ENCODE data around the gene TMEM45B. TPM values are rescaled to one million over a fixed set of nuclear protein-coding genes. Genes with fewer than 3 reads are reported as not detected.

The TMEM45B gene
- total and polyA plus RNA-seq, 2 of the 13 experiments (the other 11 are each of a cell fraction or from before 2014, with no cell fraction given), result 29.1 to 181 TPM

DNA sequence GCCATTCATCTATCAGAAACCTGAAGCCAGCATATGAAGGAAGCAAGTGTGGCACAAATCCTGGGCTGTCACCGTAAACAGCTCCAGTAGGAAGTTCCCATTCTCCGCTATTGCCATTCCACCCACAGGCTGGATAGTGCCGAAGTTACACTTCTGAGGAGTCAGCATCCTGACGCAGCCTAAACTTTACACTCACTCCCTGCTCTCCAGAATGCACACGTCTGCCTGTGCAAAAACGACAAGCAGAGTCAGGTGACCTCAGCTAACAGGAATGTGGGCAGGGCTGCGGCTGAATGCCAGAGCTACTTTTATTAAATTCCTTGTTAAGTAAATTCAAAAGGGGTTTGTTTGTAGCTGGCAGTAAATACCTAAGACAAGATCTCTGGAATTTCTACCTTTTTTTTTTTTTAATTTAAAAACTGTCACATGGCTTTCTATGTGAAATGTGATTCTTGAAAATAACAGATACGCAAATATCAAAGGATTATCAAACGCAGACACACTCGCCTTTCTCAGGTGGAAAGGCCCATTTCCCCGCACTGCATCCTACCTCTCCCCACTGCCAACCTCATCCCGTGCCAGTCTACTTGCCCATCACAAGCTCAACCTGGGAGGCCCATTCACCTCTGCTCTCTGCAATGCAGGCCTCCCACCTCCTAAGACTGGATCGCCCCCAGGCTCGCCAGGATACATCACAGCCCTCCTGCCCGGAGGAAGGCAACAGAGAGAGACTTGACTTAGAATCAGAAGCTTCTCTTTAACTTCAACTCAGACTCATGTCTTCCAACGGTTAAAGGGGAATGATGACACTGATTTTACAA, 46.3 kb downstream of the TMEM45B start (continued):
- TF ChIP-seq RNF2 (conservative IDR thresholded peaks at IDR 0.05; ENCODE audit: low read depth) (no peak), CC2D1A (CRISPR knock-in tag; IDR thresholded peaks at IDR 0.05) (no peak), HNRNPK (IDR thresholded peaks at IDR 0.05; ENCODE audit: low read depth, low read length, poor library complexity, severe bottlenecking) (no peak), ZNF331 (CRISPR knock-in tag; IDR thresholded peaks at IDR 0.05) (0 out of 2 replicates have a peak, but pooled peaks have one; percentile 39), TEF (CRISPR knock-in tag; IDR thresholded peaks at IDR 0.05) (no peak), ZNF674 (CRISPR knock-in tag; IDR thresholded peaks at IDR 0.05; ENCODE audit: low read depth) (no peak), NKX3-1 (CRISPR knock-in tag; IDR thresholded peaks at IDR 0.05) (no peak), ATF2 (CRISPR knock-in tag; IDR thresholded peaks at IDR 0.05) (peak; percentile 98), CREB1 (IDR thresholded peaks at IDR 0.05) (peak; percentile 56), CREB1 (CRISPR knock-in tag; IDR thresholded peaks at IDR 0.05) (no peak), RXRB (CRISPR knock-in tag; IDR thresholded peaks at IDR 0.05; ENCODE audit: borderline replicate concordance) (0 out of 2 replicates have a peak, but pooled peaks have one; percentile 51), ZNF720 (CRISPR knock-in tag; IDR thresholded peaks at IDR 0.05) (no peak), SALL1 (CRISPR knock-in tag; IDR thresholded peaks at IDR 0.05) (peak; percentile 71; the same call in 1 of the 2 replicates), SMC3 (IDR thresholded peaks at IDR 0.05; ENCODE audit: low read length) (no peak), ZNF160 (CRISPR knock-in tag; IDR thresholded peaks at IDR 0.05) (no peak), ZBTB38 (CRISPR knock-in tag; IDR thresholded peaks at IDR 0.05) (peak; percentile 94)
- TF ChIP-seq, protein P1, sequence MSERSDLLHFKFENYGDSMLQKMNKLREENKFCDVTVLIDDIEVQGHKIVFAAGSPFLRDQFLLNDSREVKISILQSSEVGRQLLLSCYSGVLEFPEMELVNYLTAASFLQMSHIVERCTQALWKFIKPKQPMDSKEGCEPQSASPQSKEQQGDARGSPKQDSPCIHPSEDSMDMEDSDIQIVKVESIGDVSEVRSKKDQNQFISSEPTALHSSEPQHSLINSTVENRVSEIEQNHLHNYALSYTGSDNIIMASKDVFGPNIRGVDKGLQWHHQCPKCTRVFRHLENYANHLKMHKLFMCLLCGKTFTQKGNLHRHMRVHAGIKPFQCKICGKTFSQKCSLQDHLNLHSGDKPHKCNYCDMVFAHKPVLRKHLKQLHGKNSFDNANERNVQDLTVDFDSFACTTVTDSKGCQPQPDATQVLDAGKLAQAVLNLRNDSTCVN (CRISPR knock-in tag; IDR thresholded peaks at IDR 0.05; ENCODE audit: borderline replicate concordance), result peak; percentile 66; the same call in 1 of the 2 replicates
- TF ChIP-seq, protein P2, sequence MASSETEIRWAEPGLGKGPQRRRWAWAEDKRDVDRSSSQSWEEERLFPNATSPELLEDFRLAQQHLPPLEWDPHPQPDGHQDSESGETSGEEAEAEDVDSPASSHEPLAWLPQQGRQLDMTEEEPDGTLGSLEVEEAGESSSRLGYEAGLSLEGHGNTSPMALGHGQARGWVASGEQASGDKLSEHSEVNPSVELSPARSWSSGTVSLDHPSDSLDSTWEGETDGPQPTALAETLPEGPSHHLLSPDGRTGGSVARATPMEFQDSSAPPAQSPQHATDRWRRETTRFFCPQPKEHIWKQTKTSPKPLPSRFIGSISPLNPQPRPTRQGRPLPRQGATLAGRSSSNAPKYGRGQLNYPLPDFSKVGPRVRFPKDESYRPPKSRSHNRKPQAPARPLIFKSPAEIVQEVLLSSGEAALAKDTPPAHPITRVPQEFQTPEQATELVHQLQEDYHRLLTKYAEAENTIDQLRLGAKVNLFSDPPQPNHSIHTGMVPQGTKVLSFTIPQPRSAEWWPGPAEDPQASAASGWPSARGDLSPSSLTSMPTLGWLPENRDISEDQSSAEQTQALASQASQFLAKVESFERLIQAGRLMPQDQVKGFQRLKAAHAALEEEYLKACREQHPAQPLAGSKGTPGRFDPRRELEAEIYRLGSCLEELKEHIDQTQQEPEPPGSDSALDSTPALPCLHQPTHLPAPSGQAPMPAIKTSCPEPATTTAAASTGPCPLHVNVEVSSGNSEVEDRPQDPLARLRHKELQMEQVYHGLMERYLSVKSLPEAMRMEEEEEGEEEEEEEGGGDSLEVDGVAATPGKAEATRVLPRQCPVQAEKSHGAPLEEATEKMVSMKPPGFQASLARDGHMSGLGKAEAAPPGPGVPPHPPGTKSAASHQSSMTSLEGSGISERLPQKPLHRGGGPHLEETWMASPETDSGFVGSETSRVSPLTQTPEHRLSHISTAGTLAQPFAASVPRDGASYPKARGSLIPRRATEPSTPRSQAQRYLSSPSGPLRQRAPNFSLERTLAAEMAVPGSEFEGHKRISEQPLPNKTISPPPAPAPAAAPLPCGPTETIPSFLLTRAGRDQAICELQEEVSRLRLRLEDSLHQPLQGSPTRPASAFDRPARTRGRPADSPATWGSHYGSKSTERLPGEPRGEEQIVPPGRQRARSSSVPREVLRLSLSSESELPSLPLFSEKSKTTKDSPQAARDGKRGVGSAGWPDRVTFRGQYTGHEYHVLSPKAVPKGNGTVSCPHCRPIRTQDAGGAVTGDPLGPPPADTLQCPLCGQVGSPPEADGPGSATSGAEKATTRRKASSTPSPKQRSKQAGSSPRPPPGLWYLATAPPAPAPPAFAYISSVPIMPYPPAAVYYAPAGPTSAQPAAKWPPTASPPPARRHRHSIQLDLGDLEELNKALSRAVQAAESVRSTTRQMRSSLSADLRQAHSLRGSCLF (CRISPR knock-in tag; IDR thresholded peaks at IDR 0.05; ENCODE audit: borderline replicate concordance), result no peak
- TF ChIP-seq, protein P3, sequence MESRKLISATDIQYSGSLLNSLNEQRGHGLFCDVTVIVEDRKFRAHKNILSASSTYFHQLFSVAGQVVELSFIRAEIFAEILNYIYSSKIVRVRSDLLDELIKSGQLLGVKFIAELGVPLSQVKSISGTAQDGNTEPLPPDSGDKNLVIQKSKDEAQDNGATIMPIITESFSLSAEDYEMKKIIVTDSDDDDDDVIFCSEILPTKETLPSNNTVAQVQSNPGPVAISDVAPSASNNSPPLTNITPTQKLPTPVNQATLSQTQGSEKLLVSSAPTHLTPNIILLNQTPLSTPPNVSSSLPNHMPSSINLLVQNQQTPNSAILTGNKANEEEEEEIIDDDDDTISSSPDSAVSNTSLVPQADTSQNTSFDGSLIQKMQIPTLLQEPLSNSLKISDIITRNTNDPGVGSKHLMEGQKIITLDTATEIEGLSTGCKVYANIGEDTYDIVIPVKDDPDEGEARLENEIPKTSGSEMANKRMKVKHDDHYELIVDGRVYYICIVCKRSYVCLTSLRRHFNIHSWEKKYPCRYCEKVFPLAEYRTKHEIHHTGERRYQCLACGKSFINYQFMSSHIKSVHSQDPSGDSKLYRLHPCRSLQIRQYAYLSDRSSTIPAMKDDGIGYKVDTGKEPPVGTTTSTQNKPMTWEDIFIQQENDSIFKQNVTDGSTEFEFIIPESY (CRISPR knock-in tag; IDR thresholded peaks at IDR 0.05), result peak; percentile 88
